ENCODE data around the gene KRTAP10-6. TPM values are rescaled to one million over a fixed set of nuclear protein-coding genes. Genes with fewer than 3 reads are reported as not detected.

Gene KRTAP10-6
- total RNA-seq, 2 donors from 2014 or later, result not detected

- Histone ChIP-seq H3K27ac (no peak overlapping the region), H3K36me3 (replicated peaks in 1 of 2; ENCODE audit: insufficient read depth in 1 of 2, low read depth in 2 of 2) (no peaks in the 10 kb centered on the region), H3K4me1 (no peaks in the 10 kb centered on the region), H3K9me3 (peaks cover 0 to 5% (median 0%) of the 10 kb centered on the region in 3 donors), H3K4me3 (no peak overlapping the region), H3K27me3 (peaks cover 0 to 3% of the 10 kb centered on the region in 2 donors)
- ATAC-seq (no peak), DNase-seq (no peak)
- WGBS, 2 donors, result 55 to 64% methylated on average over 3 of the region's 3 CpGs
- TF ChIP-seq CTCF (IDR thresholded peaks at IDR 0.05) (no peak), POLR2A (IDR thresholded peaks at IDR 0.05) (no peak)
- intact Hi-C loops (cut with DNase I), result no loop called here
Measured at GRCh38 chr21:44544566-44544965, 47.7 kb downstream of the KRTAP10-6 start.

- Histone ChIP-seq H3K27me3 (peaks cover 0 to 1% of the 10 kb centered on the region in 2 donors), H3K36me3 (replicated peaks in 1 of 2; ENCODE audit: insufficient read depth in 1 of 2, low read depth in 2 of 2) (no peaks in the 10 kb centered on the region), H3K4me1 (no peaks in the 10 kb centered on the region), H3K27ac (no peak overlapping the region), H3K4me3 (no peak overlapping the region), H3K9me3 (peaks cover 0 to 5% (median 0%) of the 10 kb centered on the region in 3 donors)
- ATAC-seq (no peak), DNase-seq (no peak)
- intact Hi-C loops (cut with DNase I), result no loop called here
- no peak for TF ChIP-seq POLR2A (IDR thresholded peaks at IDR 0.05)
- no peak for TF ChIP-seq CTCF (IDR thresholded peaks at IDR 0.05)
- WGBS, 2 donors, result 56 to 72% methylated on average over 1 of the region's 1 CpG
Measured at GRCh38 chr21:44542716-44543115, 49.6 kb downstream of the KRTAP10-6 start.

Other genes with a start within 250 kb of the KRTAP10-6 start
- 1 to 10 TPM; 2.1 to 2.3 TPM for gene TRPM2, start 238.9 kb downstream of the KRTAP10-6 start, total RNA-seq
- gene LRRC3, start 137.0 kb downstream of the KRTAP10-6 start, total RNA-seq, result 1 to 10 TPM in 1 of 2 donors, under 1 TPM in 1; 0.33 to 1.0 TPM
- not detected for gene KRTAP10-1, start 52.3 kb downstream of the KRTAP10-6 start, total RNA-seq
- gene KRTAP10-2, start 41.0 kb downstream of the KRTAP10-6 start, total RNA-seq, result not detected
- gene KRTAP10-3, start 33.7 kb downstream of the KRTAP10-6 start, total RNA-seq, result not detected
- gene KRTAP10-4, start 18.8 kb downstream of the KRTAP10-6 start, total RNA-seq, result not detected
- not detected for gene KRTAP10-5, start 11.9 kb downstream of the KRTAP10-6 start, total RNA-seq
- gene KRTAP10-7, start 8.1 kb upstream of the KRTAP10-6 start, total RNA-seq, result not detected
- gene KRTAP10-8, start 19.6 kb upstream of the KRTAP10-6 start, total RNA-seq, result not detected
- gene KRTAP10-9, start 34.6 kb upstream of the KRTAP10-6 start, total RNA-seq, result not detected
- gene KRTAP10-10, start 44.9 kb upstream of the KRTAP10-6 start, total RNA-seq, result not detected
- not detected for gene KRTAP10-11, start 53.9 kb upstream of the KRTAP10-6 start, total RNA-seq
- not detected for gene KRTAP12-4, start 62.2 kb upstream of the KRTAP10-6 start, total RNA-seq
- not detected for gene KRTAP12-3, start 65.4 kb upstream of the KRTAP10-6 start, total RNA-seq
- not detected for gene KRTAP12-2, start 74.4 kb upstream of the KRTAP10-6 start, total RNA-seq
- gene KRTAP12-1, start 89.7 kb upstream of the KRTAP10-6 start, total RNA-seq, result not detected
- gene KRTAP10-12, start 104.7 kb upstream of the KRTAP10-6 start, total RNA-seq, result not detected
- under 1 TPM in 1 of 2 donors, not detected in 1; 0.52 TPM for gene TSPEAR, start 119.1 kb upstream of the KRTAP10-6 start, total RNA-seq
- gene UBE2G2, start 209.3 kb upstream of the KRTAP10-6 start, total RNA-seq, result 10 to 100 TPM; 61.7 to 64.3 TPM
- gene SUMO3, start 225.6 kb upstream of the KRTAP10-6 start, total RNA-seq, result 10 to 100 TPM; 20.4 to 33.2 TPM

Measured in body of pancreas (tissue), 4 donors.